VCaP (cell line): Measurements from ENCODE around the gene CDH13.

ENCODE experiments used
- H3K27ac ChIP-seq: fragments of 450-650 bp; 2 replicates; pipeline ENCODE4 v1.5.1; 2017
- CTCF ChIP-seq: fragments of 450-650 bp; conservative IDR thresholded peaks from 2 replicates; pipeline ENCODE4 v1.5.1; 2017; ENCODE audit warnings: mild to moderate bottlenecking, moderate library complexity

The CDH13 gene

GRCh38 chr16:83266848-83267553 is 640.2 kb downstream of the CDH13 start:
- no peak for TF ChIP-seq CTCF

GRCh38 chr16:83268169-83268568 is 641.4 kb downstream of the CDH13 start:
- TF ChIP-seq CTCF: no peak
- no peak overlapping the region for H3K27ac ChIP-seq

More at GRCh38 chr16:83266848-83267553, 640.2 kb downstream of the CDH13 start:
- H3K27ac ChIP-seq: no peak overlapping the region

- no peak overlapping the region for H3K27ac ChIP-seq
- TF ChIP-seq CTCF: no peak
Measured at GRCh38 chr16:83269048-83269447, 642.3 kb downstream of the CDH13 start.

GRCh38 chr16:83269541-83269940 is 642.8 kb downstream of the CDH13 start:
- no peak overlapping the region for H3K27ac ChIP-seq
- no peak for TF ChIP-seq CTCF

GRCh38 chr16:83270061-83270460 is 643.3 kb downstream of the CDH13 start:
- no peak for TF ChIP-seq CTCF
- H3K27ac ChIP-seq: no peak overlapping the region

- no peak overlapping the region for H3K27ac ChIP-seq
- no peak for TF ChIP-seq CTCF
Measured at GRCh38 chr16:83270640-83271039, 643.9 kb downstream of the CDH13 start.

- no peak for TF ChIP-seq CTCF
- H3K27ac ChIP-seq: no peak overlapping the region
Measured at GRCh38 chr16:83271123-83271522, 644.4 kb downstream of the CDH13 start.
